ENCODE data around the gene AGPAT3.

DNA sequence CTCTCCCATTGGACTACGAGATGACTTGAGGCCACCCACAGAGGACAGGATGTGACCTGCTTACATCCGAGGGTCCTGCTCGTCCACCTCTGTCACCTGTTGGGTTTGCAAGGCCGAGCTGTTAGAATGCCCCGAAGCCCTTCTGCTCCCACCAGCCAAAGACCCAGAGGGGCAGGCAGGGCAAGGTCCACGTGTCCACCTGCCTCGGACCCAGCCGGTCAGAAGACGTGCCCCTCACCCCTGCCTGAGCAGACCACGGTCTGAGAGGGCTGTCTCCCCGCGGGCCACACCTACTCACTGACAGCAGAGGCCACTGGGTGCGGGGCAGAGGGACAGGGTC lies 116.8 kb downstream of the AGPAT3 start:
- TF ChIP-seq, protein P1, sequence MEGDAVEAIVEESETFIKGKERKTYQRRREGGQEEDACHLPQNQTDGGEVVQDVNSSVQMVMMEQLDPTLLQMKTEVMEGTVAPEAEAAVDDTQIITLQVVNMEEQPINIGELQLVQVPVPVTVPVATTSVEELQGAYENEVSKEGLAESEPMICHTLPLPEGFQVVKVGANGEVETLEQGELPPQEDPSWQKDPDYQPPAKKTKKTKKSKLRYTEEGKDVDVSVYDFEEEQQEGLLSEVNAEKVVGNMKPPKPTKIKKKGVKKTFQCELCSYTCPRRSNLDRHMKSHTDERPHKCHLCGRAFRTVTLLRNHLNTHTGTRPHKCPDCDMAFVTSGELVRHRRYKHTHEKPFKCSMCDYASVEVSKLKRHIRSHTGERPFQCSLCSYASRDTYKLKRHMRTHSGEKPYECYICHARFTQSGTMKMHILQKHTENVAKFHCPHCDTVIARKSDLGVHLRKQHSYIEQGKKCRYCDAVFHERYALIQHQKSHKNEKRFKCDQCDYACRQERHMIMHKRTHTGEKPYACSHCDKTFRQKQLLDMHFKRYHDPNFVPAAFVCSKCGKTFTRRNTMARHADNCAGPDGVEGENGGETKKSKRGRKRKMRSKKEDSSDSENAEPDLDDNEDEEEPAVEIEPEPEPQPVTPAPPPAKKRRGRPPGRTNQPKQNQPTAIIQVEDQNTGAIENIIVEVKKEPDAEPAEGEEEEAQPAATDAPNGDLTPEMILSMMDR (IDR thresholded peaks at IDR 0.05), result no peak
- no peak for TF ChIP-seq POLR2A (IDR thresholded peaks at IDR 0.05)
